NCI-H526 treated with DMSO at 0.1 percent for 48 hours (cell line): Measurements from ENCODE around the gene CORO2B.

Experiments used
- DNase-seq: peaks from one replicate; lab custom pipeline; 2025; lab: John Stamatoyannopoulos, UW

The CORO2B gene

GRCh38 chr15:68606375-68606774 lies 27.6 kb downstream of the CORO2B start:
- DNase-seq = no peak

- no peak for DNase-seq
These were observed 29.5 kb downstream of the CORO2B start for GRCh38 chr15:68608206-68608843.

DNA sequence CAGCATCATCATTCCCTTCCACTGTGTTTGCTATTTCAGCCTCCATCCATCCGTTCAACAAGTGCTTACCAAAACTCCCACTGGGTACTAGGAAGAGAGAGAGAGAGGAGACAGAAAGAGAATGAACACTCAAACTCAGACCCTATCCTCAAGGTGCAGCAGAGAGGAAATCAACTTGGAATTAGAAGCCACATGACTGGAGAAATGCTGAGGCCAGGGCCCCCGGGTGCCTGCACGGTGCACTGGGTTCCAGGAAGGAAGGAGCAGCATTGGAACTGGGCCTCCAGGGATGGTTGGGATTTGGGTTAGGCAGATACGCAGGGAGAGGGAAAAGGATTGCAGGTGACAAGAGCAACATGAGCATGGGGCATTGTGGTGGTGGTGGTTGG lies 30.0 kb downstream of the CORO2B start:
- DNase-seq = no peak

- DNase-seq = no peak
These were observed 30.8 kb downstream of the CORO2B start for GRCh38 chr15:68609629-68610028.

DNA sequence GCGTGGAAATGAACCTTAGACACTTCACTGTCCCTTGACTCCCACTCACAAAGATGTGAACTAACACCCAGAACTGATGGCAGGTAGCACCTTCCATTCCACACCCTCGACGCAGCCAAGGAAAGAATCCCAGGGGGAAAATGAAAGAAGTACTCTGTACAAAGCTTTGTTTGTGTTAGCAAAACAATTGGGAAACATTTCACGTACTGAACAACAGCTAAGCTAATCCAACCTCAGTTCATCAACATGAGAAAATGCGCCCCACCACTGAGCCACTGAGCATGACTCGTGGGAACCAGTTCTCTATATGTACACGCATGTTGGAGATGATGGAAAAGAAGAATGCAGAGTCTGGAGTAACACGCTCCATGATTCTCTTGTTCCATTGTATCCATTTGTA lies 32.0 kb downstream of the CORO2B start:
- DNase-seq = no peak

GRCh38 chr15:68612503-68612902 lies 33.7 kb downstream of the CORO2B start:
- no peak for DNase-seq

DNA sequence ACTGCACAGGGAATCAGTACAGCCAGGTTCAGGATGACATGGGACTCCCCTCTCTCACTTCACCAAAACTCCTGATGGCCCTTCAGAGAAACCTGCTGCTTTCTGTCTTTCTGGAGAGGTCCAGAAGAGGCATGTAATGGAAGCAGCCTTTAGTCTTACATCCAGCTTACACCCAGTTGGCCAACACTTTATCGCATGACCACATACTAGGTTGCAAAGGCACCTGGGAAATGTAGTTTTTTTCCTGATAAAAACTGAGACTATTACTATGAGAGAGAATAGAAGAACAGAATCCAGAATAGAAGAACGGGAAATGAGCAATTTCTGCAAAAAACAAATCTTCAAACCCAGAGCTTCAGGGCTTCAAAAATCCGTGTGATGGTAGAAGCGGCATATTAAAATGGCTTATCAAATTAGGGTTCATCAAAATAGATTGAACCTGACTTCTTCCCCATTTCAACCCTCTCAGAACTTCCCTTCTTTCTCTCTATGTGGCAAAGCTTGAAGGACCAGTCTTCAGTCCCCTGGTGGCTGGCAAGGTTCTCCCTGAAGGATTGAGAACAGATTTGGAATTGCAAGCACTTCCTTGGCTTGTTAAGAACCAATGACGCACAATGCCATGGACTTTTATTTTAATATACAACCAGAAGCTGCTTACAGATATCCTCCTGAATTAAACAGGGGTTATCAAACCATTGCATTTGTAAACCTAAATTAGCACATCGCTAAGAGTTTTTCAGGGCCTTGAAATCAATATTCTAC lies 34.4 kb downstream of the CORO2B start:
- DNase-seq = no peak

DNA sequence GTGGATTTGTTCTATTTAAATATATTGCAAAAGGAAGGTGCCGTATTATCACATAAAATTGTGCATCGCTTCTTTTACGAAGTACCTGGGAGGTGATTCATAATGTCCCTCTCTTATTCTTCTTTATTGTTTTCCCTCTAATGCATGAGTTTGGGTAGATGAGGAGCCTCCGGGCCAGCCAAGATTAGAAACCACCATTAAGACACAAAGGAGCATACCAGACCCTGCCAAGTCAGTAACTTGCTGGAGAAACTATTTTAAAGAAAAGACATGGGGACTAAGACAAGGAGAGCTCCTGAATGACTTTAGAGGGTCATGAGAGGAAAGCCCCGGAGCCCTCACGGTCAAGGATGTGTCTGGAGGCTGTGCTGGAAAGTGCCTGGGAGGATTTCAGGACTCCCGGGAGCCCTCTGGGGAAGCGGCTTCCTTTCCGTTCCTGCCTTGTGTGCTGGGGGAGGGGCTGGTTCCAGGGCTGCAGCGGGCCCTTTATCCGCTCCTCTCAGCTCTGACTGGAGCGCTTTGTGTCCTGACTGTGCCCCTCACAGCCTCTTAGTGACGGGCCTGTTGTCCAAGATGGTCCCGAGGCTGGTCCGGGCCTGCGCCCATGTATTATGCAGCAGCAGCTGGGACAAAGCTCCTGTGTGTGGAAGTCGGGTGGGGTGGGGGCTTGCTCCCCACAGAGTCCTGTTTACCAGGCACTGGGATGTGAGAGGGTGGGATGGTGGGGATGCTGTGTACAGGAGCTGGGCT lies 35.7 kb downstream of the CORO2B start:
- peak; percentile 32 for DNase-seq

GRCh38 chr15:68615301-68615700 lies 36.5 kb downstream of the CORO2B start:
- no peak for DNase-seq

DNA sequence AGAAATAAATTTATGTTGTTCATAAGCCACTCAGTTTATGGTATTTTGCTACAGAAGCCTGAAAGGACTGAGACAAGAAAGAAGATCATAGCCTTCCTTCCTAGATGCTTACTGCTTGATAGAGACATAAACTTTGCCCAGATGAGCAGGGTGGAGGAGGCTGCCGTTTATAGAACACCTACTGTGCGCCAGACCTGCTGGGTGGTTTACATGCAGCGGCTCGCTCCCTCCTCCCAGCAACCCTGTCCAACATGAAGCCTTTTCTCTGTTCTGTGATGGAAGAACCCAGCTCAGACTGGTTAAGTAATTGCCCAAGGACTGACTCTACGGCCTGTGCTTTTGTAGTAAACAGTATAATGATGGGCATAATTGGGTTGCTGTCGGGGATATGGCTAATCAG lies 37.0 kb downstream of the CORO2B start:
- no peak for DNase-seq

- DNase-seq = peak; percentile 38
These were observed 37.6 kb downstream of the CORO2B start for GRCh38 chr15:68616397-68616796.

GRCh38 chr15:68617001-68617400 lies 38.2 kb downstream of the CORO2B start:
- no peak for DNase-seq

DNA sequence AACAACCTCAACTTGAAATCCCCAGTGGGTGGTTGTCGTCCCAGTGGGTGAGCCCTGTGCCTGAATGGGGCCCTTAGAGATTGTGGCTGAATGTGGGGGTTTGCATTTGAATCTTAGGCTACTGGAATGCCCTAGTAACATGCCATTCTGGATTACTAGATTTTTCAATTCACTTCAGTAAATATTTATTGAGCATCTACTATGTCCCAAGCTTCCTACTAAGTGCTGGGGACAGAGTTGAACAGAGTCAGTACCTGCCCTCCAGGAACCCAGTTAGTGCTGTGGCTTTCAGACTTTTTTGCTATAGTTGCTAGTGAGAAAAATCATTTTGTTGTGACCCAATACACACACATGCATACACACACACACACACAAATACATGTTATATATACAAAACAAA lies 39.0 kb downstream of the CORO2B start:
- DNase-seq = no peak

- DNase-seq = no peak
These were observed 39.6 kb downstream of the CORO2B start for GRCh38 chr15:68618394-68618793.

DNA sequence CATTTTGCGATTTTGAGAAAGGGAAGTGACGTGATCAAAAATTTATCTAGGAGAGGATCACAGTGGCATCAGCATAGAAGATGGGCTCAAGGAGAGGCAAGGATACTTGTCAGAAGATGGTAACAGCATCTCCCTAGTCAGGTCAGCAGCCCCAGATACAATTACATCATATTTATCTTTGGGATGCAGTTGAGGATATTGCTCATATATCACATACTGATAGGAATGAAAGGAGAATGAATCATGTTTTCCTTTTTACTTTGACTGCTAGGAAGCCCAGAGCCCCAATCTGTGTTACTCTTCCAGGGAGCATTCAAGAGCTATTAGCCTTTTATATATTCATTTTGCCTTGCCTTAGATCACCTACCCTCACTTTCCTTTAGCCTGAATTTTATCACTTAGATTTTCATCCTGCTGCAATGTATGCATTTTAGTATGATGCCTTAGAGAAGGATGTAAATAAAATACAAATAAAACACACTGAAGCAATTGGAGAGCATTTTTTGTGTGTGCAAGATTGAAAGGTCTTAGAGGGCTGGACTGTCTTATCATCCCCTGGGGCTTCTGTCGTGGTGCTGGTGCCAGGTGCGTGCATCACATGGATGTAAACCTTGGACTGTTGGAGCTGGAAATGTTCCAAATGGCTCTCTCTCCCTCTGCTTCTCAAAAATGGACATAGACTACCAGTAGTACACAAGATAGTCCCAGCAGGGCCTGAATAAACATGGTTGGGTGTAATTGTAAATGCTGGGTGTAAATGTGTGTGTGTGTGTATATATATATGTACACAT lies 40.3 kb downstream of the CORO2B start:
- peak; percentile 31 for DNase-seq

DNA sequence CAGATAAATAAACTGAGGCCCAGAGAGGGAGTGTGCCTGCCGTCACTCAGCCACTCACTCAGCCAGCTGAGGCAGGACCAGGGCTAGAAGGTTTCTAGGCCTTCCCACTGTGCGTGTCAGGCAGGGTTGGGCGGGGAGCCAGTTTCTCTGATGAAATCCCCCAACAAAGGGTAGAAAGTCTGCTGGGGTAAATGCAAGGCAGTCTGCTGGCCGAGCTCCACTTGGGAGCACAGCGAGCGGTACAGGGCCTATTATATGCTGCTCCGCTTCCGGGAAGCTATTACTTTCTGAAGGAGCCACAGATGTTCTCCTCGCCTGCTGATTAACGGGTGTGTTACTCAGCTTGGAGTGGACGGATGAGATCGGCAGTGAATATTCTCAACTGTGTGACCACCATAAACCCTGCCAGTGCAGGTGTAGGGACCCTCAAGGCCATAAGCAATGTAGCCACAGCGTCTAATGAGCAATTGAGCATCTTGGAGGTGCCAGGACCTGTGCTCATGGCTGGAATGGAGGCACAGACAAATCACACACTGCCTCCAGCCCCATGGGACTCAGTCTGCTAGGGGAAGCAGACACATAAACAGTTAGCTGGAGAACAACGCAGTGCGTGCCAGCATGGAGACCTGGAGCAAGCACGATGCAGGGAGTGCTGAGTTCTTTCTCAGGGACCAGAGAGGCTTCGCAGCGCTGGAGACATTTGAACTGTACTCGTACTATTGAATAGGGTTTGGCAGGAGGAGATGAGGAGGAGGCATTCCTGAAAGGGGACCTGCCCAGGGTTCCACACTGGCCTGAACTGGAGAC lies 42.1 kb downstream of the CORO2B start:
- no peak for DNase-seq

DNA sequence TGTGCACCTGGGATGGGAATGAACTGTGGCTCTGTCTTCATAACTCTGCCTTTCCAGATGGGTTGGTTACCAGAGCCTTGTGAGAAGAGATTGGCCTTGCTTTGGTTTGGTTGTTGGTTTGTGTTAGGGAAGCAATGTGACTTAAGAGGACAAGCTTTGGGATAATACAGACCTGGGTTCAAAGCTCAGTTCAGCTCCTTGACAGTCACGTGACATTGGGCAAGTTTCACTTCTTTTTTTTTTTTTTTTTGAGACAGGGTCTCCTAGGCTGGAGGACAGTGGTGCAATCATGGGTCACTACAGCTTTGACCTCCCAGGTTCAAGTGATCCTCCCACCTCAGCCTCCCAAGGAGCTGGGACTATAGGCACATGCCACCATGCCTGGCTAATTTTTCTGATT lies 42.7 kb downstream of the CORO2B start:
- no peak for DNase-seq

- no peak for DNase-seq
These were observed 44.6 kb downstream of the CORO2B start for GRCh38 chr15:68623301-68623892.

- DNase-seq = no peak
These were observed 47.1 kb downstream of the CORO2B start for GRCh38 chr15:68625853-68626252.

- DNase-seq = no peak
These were observed 47.5 kb downstream of the CORO2B start for GRCh38 chr15:68626283-68626682.

- no peak for DNase-seq
These were observed 47.9 kb downstream of the CORO2B start for GRCh38 chr15:68626739-68627138.
